SK-N-SH (cell line): ENCODE results near the gene GIMAP2.
"Not testable (repeated sequence)": the region's sequence is repeated elsewhere in the genome, so short reads cannot be mapped to it uniquely, and the experiment has no call there.

Experiments
- MXI1 ChIP-seq: IDR thresholded peaks from 2 replicates; pipeline ENCODE4 v1.6.1; 2012; ENCODE audit warnings: mild to moderate bottlenecking, low read depth, low read length, improper control_type of control experiment
- NRF1 ChIP-seq: IDR thresholded peaks from 2 replicates; pipeline ENCODE4 v1.6.1; 2012; ENCODE audit warnings: low read depth, mild to moderate bottlenecking, low read length
- SIN3A ChIP-seq: IDR thresholded peaks from 2 replicates; pipeline ENCODE4 v1.6.1; 2012; ENCODE audit warnings: low read depth, mild to moderate bottlenecking, low read length, moderate library complexity, borderline replicate concordance
- YY1 ChIP-seq: IDR thresholded peaks from 2 replicates; pipeline ENCODE4 v1.4.0; 2012; ENCODE audit warnings: low read depth, mild to moderate bottlenecking
- TF ChIP-seq, protein P1 (sequence below): fragments of 200-600 bp; sonication (generic); IDR thresholded peaks from 2 replicates; pipeline ENCODE4 v1.6.1; 2017; ENCODE audit warnings: antibody characterized with exemption, mild to moderate bottlenecking, moderate library complexity

DNA sequence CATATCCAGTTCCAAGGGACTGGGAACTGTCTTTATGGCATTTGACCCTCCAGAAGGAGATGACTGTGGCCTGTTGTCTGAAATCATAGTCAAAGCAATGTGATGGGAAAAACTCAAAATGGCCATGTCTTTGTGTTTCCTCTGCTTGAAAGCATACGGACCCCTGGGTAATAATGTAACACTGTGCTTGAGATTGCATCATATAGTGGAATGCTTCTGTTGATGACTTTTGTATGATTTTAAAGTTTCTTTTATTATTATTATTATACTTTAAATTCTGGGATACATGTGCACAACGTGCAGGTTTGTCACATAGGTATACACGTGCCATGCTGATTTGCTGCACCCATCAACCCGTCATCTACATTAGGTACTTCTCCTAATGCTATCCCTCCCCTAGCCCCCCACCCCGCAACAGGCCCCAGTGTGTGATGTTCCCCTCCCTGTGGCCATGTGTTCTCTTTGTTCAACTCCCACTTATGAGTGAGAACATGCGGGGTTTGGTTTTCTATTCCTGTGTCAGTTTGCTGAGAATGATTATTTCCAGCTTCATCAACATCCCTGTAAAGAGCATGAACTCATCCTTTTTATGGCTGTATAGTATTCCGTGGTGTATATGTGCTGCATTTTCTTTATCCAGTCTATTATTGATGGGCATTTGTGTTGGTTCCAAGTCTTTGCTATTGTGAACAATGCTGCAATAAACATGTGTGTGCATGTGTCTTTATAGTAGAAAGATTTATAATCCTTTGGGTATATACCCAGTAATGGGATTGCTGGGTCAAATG is 13.5 kb upstream of the GIMAP2 start:
- TF ChIP-seq, protein P1, sequence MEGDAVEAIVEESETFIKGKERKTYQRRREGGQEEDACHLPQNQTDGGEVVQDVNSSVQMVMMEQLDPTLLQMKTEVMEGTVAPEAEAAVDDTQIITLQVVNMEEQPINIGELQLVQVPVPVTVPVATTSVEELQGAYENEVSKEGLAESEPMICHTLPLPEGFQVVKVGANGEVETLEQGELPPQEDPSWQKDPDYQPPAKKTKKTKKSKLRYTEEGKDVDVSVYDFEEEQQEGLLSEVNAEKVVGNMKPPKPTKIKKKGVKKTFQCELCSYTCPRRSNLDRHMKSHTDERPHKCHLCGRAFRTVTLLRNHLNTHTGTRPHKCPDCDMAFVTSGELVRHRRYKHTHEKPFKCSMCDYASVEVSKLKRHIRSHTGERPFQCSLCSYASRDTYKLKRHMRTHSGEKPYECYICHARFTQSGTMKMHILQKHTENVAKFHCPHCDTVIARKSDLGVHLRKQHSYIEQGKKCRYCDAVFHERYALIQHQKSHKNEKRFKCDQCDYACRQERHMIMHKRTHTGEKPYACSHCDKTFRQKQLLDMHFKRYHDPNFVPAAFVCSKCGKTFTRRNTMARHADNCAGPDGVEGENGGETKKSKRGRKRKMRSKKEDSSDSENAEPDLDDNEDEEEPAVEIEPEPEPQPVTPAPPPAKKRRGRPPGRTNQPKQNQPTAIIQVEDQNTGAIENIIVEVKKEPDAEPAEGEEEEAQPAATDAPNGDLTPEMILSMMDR: not testable (repeated sequence)
- not testable (repeated sequence) for TF ChIP-seq SIN3A, NRF1, MXI1, YY1
